DND-41 (cell line): ENCODE results near the gene ICA1L.
A peak's percentile ranks its signal among the peaks of the same experiment; 100 is the strongest.

Experiments
- ATAC-seq: fragments of 200-7000 bp; cut with Tn5 transposase; 3 replicates; pipeline ENCODE4 v1.9.1; 2021; ENCODE audit warnings: low read depth; ENCODE audit not compliant: insufficient read depth
- DNase-seq: peaks from one replicate; pipeline ENCODE4 v3.0.0-alpha.2; 2020
- H2AFZ ChIP-seq: 2 replicates; pipeline ENCODE4 v1.6.0; 2012; ENCODE audit warnings: low read depth, low read length
- H3K27ac ChIP-seq: 2 replicates; pipeline ENCODE4 v1.5.1; 2012; ENCODE audit warnings: low read length, inconsistent platforms
- H3K27me3 ChIP-seq: fragments of 200-600 bp; sonication (generic); 2 replicates; pipeline ENCODE4 v1.6.0; 2012; ENCODE audit warnings: low read length, mild to moderate bottlenecking, inconsistent platforms; ENCODE audit not compliant: insufficient read depth, poor library complexity
- H3K36me3 ChIP-seq: 2 replicates; pipeline ENCODE4 v1.5.1; 2012; ENCODE audit warnings: low read length, inconsistent platforms; ENCODE audit not compliant: insufficient read depth
- H3K4me1 ChIP-seq: 2 replicates; pipeline ENCODE4 v1.5.1; 2012; ENCODE audit warnings: mild to moderate bottlenecking, low read length; ENCODE audit not compliant: insufficient read depth
- H3K4me2 ChIP-seq: 2 replicates; pipeline ENCODE4 v1.6.0; 2012; ENCODE audit warnings: mild to moderate bottlenecking, moderate library complexity, low read length, inconsistent platforms; ENCODE audit not compliant: insufficient read depth
- H3K4me3 ChIP-seq, 2 experiments: fragments of 200-600 bp in 1 of 2; shearing (Covaris generic) in 1 of 2; 2 replicates each; pipeline ENCODE4 v1.5.1; 2012 to 2016; ENCODE audit warnings: inconsistent platforms in 2 of 2, low read length in 2 of 2, mild to moderate bottlenecking in 2 of 2, low read depth in 1 of 2, moderate library complexity in 1 of 2
- H3K79me2 ChIP-seq: 2 replicates; pipeline ENCODE4 v1.6.0; 2012; ENCODE audit warnings: low read length, inconsistent platforms; ENCODE audit not compliant: insufficient read depth
- H3K9ac ChIP-seq: 2 replicates; pipeline ENCODE4 v1.6.0; 2012; ENCODE audit warnings: low read depth, mild to moderate bottlenecking, inconsistent platforms, low read length, moderate library complexity
- H3K9me3 ChIP-seq: 2 replicates; pipeline ENCODE4 v1.5.1; 2012; ENCODE audit warnings: low read length, moderate library complexity, mild to moderate bottlenecking, inconsistent platforms; ENCODE audit not compliant: insufficient read depth, severe bottlenecking
- H4K20me1 ChIP-seq: 2 replicates; pipeline ENCODE4 v1.6.0; 2012; ENCODE audit warnings: low read length; ENCODE audit not compliant: insufficient read depth
- CTCF ChIP-seq: IDR thresholded peaks from 2 replicates; pipeline ENCODE4 v1.5.1; 2012; ENCODE audit warnings: borderline replicate concordance, low read length, moderate library complexity, mild to moderate bottlenecking; ENCODE audit not compliant: poor library complexity, severe bottlenecking; ENCODE audit errors: extremely low read depth
- EZH2 ChIP-seq: IDR thresholded peaks from 3 replicates; pipeline ENCODE4 v1.6.1; 2012; ENCODE audit warnings: borderline replicate concordance, low read depth, mild to moderate bottlenecking, moderate library complexity, low read length, inconsistent platforms; ENCODE audit not compliant: severe bottlenecking

Gene ICA1L

GRCh38 chr2:202883987-202884675 is 12.6 kb upstream of the ICA1L start:
- H4K20me1 ChIP-seq = no peaks in the 10 kb centered on the region
- H2AFZ ChIP-seq = no peak overlapping the region
- TF ChIP-seq CTCF (no peak), EZH2 (no peak)
- no peak overlapping the region for H3K27ac ChIP-seq
- H3K9me3 ChIP-seq = no peaks in the 10 kb centered on the region
- no peak overlapping the region for H3K4me2 ChIP-seq
- H3K9ac ChIP-seq = no peak overlapping the region
- no peaks in the 10 kb centered on the region for H3K79me2 ChIP-seq
- no peak for ATAC-seq
- no peaks in the 10 kb centered on the region for H3K27me3 ChIP-seq
- H3K4me3 ChIP-seq = no peak overlapping the region
- H3K36me3 ChIP-seq = peaks cover 71% of the 10 kb centered on the region
- no peak for DNase-seq
- no peaks in the 10 kb centered on the region for H3K4me1 ChIP-seq

- no peak overlapping the region for H3K27ac ChIP-seq
- no peak overlapping the region for H3K4me3 ChIP-seq
- no peaks in the 10 kb centered on the region for H3K79me2 ChIP-seq
- peaks cover 67% of the 10 kb centered on the region for H3K36me3 ChIP-seq
- ATAC-seq (no peak), DNase-seq (no peak)
- H4K20me1 ChIP-seq = no peaks in the 10 kb centered on the region
- TF ChIP-seq CTCF = no peak
- TF ChIP-seq EZH2 = no peak
- H3K4me1 ChIP-seq = no peaks in the 10 kb centered on the region
- no peaks in the 10 kb centered on the region for H3K9me3 ChIP-seq
- H3K9ac ChIP-seq = no peak overlapping the region
- no peak overlapping the region for H3K4me2 ChIP-seq
- no peak overlapping the region for H2AFZ ChIP-seq
- H3K27me3 ChIP-seq = no peaks in the 10 kb centered on the region
These were observed 10.0 kb upstream of the ICA1L start for GRCh38 chr2:202881570-202881969.

- Histone ChIP-seq H3K27ac (no peak overlapping the region), H3K9me3 (no peaks in the 10 kb centered on the region), H3K4me1 (no peaks in the 10 kb centered on the region), H3K79me2 (no peaks in the 10 kb centered on the region), H3K4me3 (no peak overlapping the region), H3K27me3 (peaks cover 2% of the 10 kb centered on the region), H2AFZ (no peak overlapping the region), H3K9ac (no peak overlapping the region), H4K20me1 (no peaks in the 10 kb centered on the region), H3K36me3 (peaks cover 34% of the 10 kb centered on the region; the same call in 1 of the 2 replicates), H3K4me2 (no peak overlapping the region)
- TF ChIP-seq EZH2 = no peak
- DNase-seq = no peak
- no peak for ATAC-seq
These were observed 6.1 kb upstream of the ICA1L start for GRCh38 chr2:202877699-202878098.

GRCh38 chr2:202870431-202871299 is 901 bp downstream of the ICA1L start:
- H3K4me3 ChIP-seq = peak overlapping the region; percentile 45 to 89
- H3K4me2 ChIP-seq = peak overlapping the region; percentile 99
- H3K79me2 ChIP-seq = no peaks in the 10 kb centered on the region
- peak overlapping the region; percentile 95 for H2AFZ ChIP-seq
- H3K4me1 ChIP-seq = peaks cover 17% of the 10 kb centered on the region
- H3K9me3 ChIP-seq = no peaks in the 10 kb centered on the region
- peaks cover 7% of the 10 kb centered on the region for H3K27me3 ChIP-seq
- H3K36me3 ChIP-seq = no peaks in the 10 kb centered on the region
- no peaks in the 10 kb centered on the region for H4K20me1 ChIP-seq
- peak overlapping the region; percentile 38 for H3K27ac ChIP-seq
- peak overlapping the region; percentile 66 for H3K9ac ChIP-seq
- DNase-seq (peak; percentile 72), ATAC-seq (peak; percentile 81)
- TF ChIP-seq EZH2 (no peak), CTCF (peak; percentile 92)
